Non-pigmented ciliary epithelial cell (primary cell): ENCODE results near the gene KIF14.

Experiments
- DNase-seq: peaks from one replicate; pipeline ENCODE4 v3.0.0-alpha.2; 2010; ENCODE audit warnings: low read depth

The KIF14 gene

GRCh38 chr1:200620273-200621131, at the start of gene KIF14:
Gene KIF14 (minus strand): TSS chr1:200620751. CDS start chr1:200618723, 2,028 bp downstream.
- no peak for DNase-seq

GRCh38 chr1:200669314-200670241, 49.0 kb upstream of the KIF14 start, which contains the start of gene DDX59:
Gene DDX59 (minus strand): TSS chr1:200669907. CDS start chr1:200666740, 3,167 bp downstream.
- peak; percentile 89 for DNase-seq

GRCh38 chr1:200668514-200669313, 48.2 kb upstream of the KIF14 start:
- no peak for DNase-seq

GRCh38 chr1:200666309-200666708, 45.8 kb upstream of the KIF14 start:
- no peak for DNase-seq

- DNase-seq: no peak
Measured at GRCh38 chr1:200665861-200666260, 45.3 kb upstream of the KIF14 start.

- DNase-seq: no peak
Measured at GRCh38 chr1:200660719-200661118, 40.2 kb upstream of the KIF14 start.

GRCh38 chr1:200659269-200659668, 38.7 kb upstream of the KIF14 start:
- peak; percentile 15 for DNase-seq

- DNase-seq: no peak
Measured at GRCh38 chr1:200658037-200658818, 37.7 kb upstream of the KIF14 start.

- no peak for DNase-seq
Measured at GRCh38 chr1:200654660-200655059, 34.1 kb upstream of the KIF14 start.

- DNase-seq: no peak
Measured at GRCh38 chr1:200653022-200653462, 32.5 kb upstream of the KIF14 start.

GRCh38 chr1:200652378-200652777, 31.8 kb upstream of the KIF14 start:
- no peak for DNase-seq

GRCh38 chr1:200646515-200646914, 26.0 kb upstream of the KIF14 start:
- no peak for DNase-seq

- DNase-seq: no peak
Measured at GRCh38 chr1:200644021-200644420, 23.5 kb upstream of the KIF14 start.

- DNase-seq: no peak
Measured at GRCh38 chr1:200642481-200642880, 21.9 kb upstream of the KIF14 start.

- no peak for DNase-seq
Measured at GRCh38 chr1:200640963-200641401, 20.4 kb upstream of the KIF14 start.

- no peak for DNase-seq
Measured at GRCh38 chr1:200640373-200640962, 19.9 kb upstream of the KIF14 start.

GRCh38 chr1:200638073-200638472, 17.5 kb upstream of the KIF14 start:
- no peak for DNase-seq

GRCh38 chr1:200636681-200637080, 16.1 kb upstream of the KIF14 start:
- no peak for DNase-seq

GRCh38 chr1:200634261-200635122, 13.9 kb upstream of the KIF14 start:
- no peak for DNase-seq

GRCh38 chr1:200631375-200631774, 10.8 kb upstream of the KIF14 start:
- no peak for DNase-seq
